ENCODE data around the gene KLF16.

KLF16 gene

DNA sequence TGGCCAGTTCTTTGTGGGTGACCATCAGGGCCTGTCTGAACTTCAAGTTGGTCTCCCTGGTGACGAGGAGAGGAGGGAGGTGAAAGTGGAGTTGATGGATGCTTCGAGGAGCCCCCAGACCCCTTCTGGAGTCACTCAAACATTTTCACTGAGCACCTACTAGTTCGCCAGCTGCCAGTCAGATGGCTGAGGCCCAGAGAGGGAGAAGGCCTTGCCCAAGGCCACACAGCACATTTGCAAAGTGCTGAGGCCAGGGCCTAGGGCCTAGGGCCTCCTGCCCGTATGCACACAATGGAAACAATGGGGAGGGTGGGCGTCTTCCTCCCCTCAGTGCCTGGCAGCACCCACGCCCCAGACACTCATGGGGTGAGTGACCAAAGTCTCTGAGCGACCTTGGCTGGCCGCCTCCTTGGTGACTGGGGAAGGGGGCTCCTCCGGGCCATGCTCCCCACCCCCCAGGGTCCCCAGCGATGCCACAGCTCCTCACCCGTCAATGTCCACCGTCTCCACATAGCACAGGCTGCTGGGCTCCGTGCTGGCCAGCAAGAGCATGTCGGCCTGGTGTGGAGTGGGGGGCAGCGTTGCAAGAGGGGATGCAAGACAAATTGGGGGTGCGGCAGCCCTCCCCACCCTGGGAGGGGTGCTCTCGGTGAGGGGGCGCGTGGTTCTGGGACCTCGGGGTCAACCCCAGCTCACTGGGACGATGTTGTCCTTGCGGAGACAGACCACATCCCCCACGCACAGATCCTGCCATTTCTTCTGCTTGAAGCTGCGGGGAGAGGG, 57.8 kb downstream of the KLF16 start:
- no peak for DNase-seq

DNA sequence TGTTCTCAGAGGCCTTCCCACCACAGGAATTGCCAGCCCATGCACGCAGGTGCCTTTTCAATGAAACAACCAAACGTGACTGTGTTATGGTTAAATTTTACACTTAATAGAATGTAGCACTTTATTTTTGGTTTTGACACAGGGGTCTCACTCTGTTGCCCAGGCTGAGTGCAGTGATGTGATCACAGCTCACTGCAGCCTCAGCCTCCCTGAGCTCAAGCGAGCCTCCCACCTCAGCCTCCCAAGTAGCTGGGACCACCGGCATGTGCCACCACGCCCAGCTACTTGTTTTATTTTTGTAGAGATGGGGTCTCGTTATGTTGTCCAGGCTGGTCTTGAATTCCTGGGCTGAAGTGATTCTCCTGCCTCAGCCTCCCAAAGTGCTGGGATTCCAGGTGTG, 58.5 kb downstream of the KLF16 start:
- no peak for DNase-seq
